Mesenchymal stem cell (in vitro differentiated cells and primary cell): ENCODE measurements around the gene GNG13.
"Not testable (repeated sequence)": the region's sequence is repeated elsewhere in the genome, so short reads cannot be mapped to it uniquely, and the experiment has no call there.

Source experiments
- DNase-seq: peaks from one replicate; pipeline ENCODE4 v3.0.0-alpha.2; 2013
- H2AFZ ChIP-seq: one replicate; pipeline ENCODE4 v1.6.1; 2013; ENCODE audit warnings: low read depth, mild to moderate bottlenecking, control low read depth, inconsistent platforms, low read length, moderate library complexity
- H2AK5ac ChIP-seq: 2 replicates; pipeline ENCODE4 v1.6.1; 2013; ENCODE audit warnings: low read length, moderate library complexity, mild to moderate bottlenecking, inconsistent platforms; ENCODE audit not compliant: severe bottlenecking
- H2BK120ac ChIP-seq: one replicate; pipeline ENCODE4 v1.6.1; 2013; ENCODE audit warnings: low read depth, mild to moderate bottlenecking, inconsistent platforms, low read length, moderate library complexity
- H2BK12ac ChIP-seq, 2 experiments: one replicate each; pipeline ENCODE4 v1.6.1; 2013; ENCODE audit warnings: inconsistent platforms in 2 of 2, low read length in 2 of 2, mild to moderate bottlenecking in 2 of 2, moderate library complexity in 2 of 2, control low read depth in 1 of 2
- H2BK15ac ChIP-seq: one replicate; pipeline ENCODE4 v1.6.1; 2013; ENCODE audit warnings: mild to moderate bottlenecking, low read depth, inconsistent platforms; ENCODE audit not compliant: poor library complexity, severe bottlenecking
- H2BK5ac ChIP-seq: 2 replicates; pipeline ENCODE4 v1.6.1; 2013; ENCODE audit warnings: low read depth, mild to moderate bottlenecking, low read length, control low read depth, inconsistent platforms; ENCODE audit not compliant: poor library complexity, severe bottlenecking
- H3K14ac ChIP-seq, 2 experiments: one replicate each; pipeline ENCODE4 v1.6.1; 2013; ENCODE audit warnings: inconsistent platforms in 2 of 2, low read length in 2 of 2, control low read depth in 1 of 2, mild to moderate bottlenecking in 1 of 2, moderate library complexity in 1 of 2
- H3K18ac ChIP-seq, 2 experiments: one replicate each; pipeline ENCODE4 v1.6.1; 2013; ENCODE audit warnings: inconsistent platforms in 2 of 2, low read length in 2 of 2, control low read depth in 1 of 2, low read depth in 1 of 2, mild to moderate bottlenecking in 1 of 2
- H3K23ac ChIP-seq, 2 experiments: one replicate each; pipeline ENCODE4 v1.6.1; 2013; ENCODE audit warnings: inconsistent platforms in 2 of 2, low read length in 2 of 2, mild to moderate bottlenecking in 2 of 2, moderate library complexity in 2 of 2, control low read depth in 1 of 2
- H3K27ac ChIP-seq: 2 replicates; pipeline ENCODE4 v1.5.1; 2013; ENCODE audit warnings: mild to moderate bottlenecking, moderate library complexity, low read length, control low read depth, inconsistent platforms; ENCODE audit not compliant: poor library complexity, severe bottlenecking
- H3K27me3 ChIP-seq, 2 experiments: 2 replicates each; pipeline versions ENCODE4 v1.6.1 to v1.7.0; 2013; ENCODE audit warnings: low read length in 2 of 2, mild to moderate bottlenecking in 2 of 2, moderate library complexity in 2 of 2, control low read depth in 1 of 2, inconsistent platforms in 1 of 2; ENCODE audit not compliant: control insufficient read depth in 1 of 2, insufficient read depth in 1 of 2
- H3K36me3 ChIP-seq, 2 experiments: 2 replicates each; pipeline versions ENCODE4 v1.6.1 to v1.7.0; 2013; ENCODE audit warnings: low read length in 2 of 2, control low read depth in 1 of 2, inconsistent platforms in 1 of 2, low read depth in 1 of 2, mild to moderate bottlenecking in 1 of 2; ENCODE audit not compliant: insufficient read depth in 2 of 2, control insufficient read depth in 1 of 2
- H3K4ac ChIP-seq, 2 experiments: one replicate each; pipeline ENCODE4 v1.6.1; 2013; ENCODE audit warnings: inconsistent platforms in 2 of 2, low read length in 2 of 2, mild to moderate bottlenecking in 2 of 2, moderate library complexity in 2 of 2, control low read depth in 1 of 2, low read depth in 1 of 2
- H3K4me1 ChIP-seq: 2 replicates; pipeline ENCODE4 v1.6.1; 2013; ENCODE audit warnings: low read depth, low read length, control low read depth; ENCODE audit not compliant: control insufficient read depth, insufficient read depth
- H3K4me2 ChIP-seq: 2 replicates; pipeline ENCODE4 v1.6.1; 2013; ENCODE audit warnings: low read length, mild to moderate bottlenecking, inconsistent platforms; ENCODE audit not compliant: poor library complexity, severe bottlenecking
- H3K4me3 ChIP-seq, 2 experiments: 2 replicates each; pipeline versions ENCODE4 v1.5.1 to v1.7.0; 2013; ENCODE audit warnings: low read length in 2 of 2, mild to moderate bottlenecking in 2 of 2, control low read depth in 1 of 2, low read depth in 1 of 2; ENCODE audit not compliant: insufficient read depth in 1 of 2
- H3K79me1 ChIP-seq: replicated peaks from 2 replicates; pipeline ENCODE4 v1.6.1; 2013; ENCODE audit warnings: mild to moderate bottlenecking, control low read depth, low read length, inconsistent platforms; ENCODE audit not compliant: poor library complexity, severe bottlenecking
- H3K9ac ChIP-seq: 2 replicates; pipeline ENCODE4 v1.7.0; 2013; ENCODE audit warnings: mild to moderate bottlenecking, low read length, moderate library complexity
- H3K9me3 ChIP-seq: 2 replicates; pipeline ENCODE4 v1.7.0; 2013; ENCODE audit warnings: mild to moderate bottlenecking, low read length; ENCODE audit not compliant: control insufficient read depth
- H4K8ac ChIP-seq: one replicate; pipeline ENCODE4 v1.6.1; 2013; ENCODE audit warnings: inconsistent platforms, mild to moderate bottlenecking, low read length, moderate library complexity
- H4K91ac ChIP-seq: one replicate; pipeline ENCODE4 v1.6.1; 2013; ENCODE audit warnings: mild to moderate bottlenecking, low read length, inconsistent platforms
- WGBS: methylation state at CpG from one replicate; pipeline ENCODE4 v1.1.7; 2013; ENCODE audit warnings: mixed read lengths; 5-methylcytosine and 5-hydroxymethylcytosine counted together

The GNG13 gene

DNA sequence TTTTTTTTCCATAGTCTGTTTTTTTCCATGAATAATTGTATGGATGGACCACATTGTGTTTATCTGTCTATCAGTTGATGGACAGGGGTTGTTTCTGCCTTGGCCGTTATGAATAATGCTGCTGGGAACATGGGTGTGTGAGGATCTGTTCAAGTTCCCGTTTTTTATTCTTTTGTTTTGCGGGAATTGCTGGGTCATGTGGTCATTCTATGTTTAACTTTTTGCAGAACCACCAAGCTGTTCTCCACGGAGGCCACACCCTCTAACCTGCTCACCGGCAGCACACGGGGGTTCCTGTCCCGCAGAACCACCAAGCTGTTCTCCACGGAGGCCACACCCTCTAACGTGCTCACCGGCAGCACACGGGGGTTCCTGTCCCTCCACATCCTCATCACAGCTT, 45.9 kb downstream of the GNG13 start:
- Histone ChIP-seq H4K91ac (no peak overlapping the region), H3K4me1 (peaks cover 3% of the 10 kb centered on the region), H3K4me2 (no peak overlapping the region), H2AK5ac (no peak overlapping the region), H4K8ac (no peak overlapping the region), H3K23ac (no peak overlapping the region), H3K9me3 (peaks cover 5% of the 10 kb centered on the region), H3K4me3 (no peak overlapping the region), H3K4ac (no peak overlapping the region), H3K36me3 (no peaks in the 10 kb centered on the region), H3K9ac (no peak overlapping the region), H2BK12ac (no peak overlapping the region), H2BK15ac (no peak overlapping the region), H2AFZ (no peak overlapping the region), H3K18ac (no peak overlapping the region), H2BK120ac (no peak overlapping the region), H3K27ac (no peak overlapping the region), H3K79me1 (no peaks in the 10 kb centered on the region), H2BK5ac (no peak overlapping the region), H3K27me3 (peaks cover 14 to 41% of the 10 kb centered on the region in 2 experiments), H3K14ac (no peak overlapping the region)
- DNase-seq: no peak
- whole genome bisulfite sequencing: 89% methylated on average over 11 of the region's 11 CpGs

- peaks cover 14 to 41% of the 10 kb centered on the region in 2 experiments for H3K27me3 ChIP-seq
- not testable (repeated sequence) for H3K23ac ChIP-seq, H3K36me3 ChIP-seq, H2BK15ac ChIP-seq, H3K14ac ChIP-seq, H4K8ac ChIP-seq, H2BK120ac ChIP-seq, H2AK5ac ChIP-seq, H3K9me3 ChIP-seq, H3K27ac ChIP-seq, H3K79me1 ChIP-seq, H2AFZ ChIP-seq, DNase-seq, H3K4me3 ChIP-seq, H3K18ac ChIP-seq, H3K4ac ChIP-seq, H2BK12ac ChIP-seq, H3K4me2 ChIP-seq, H3K9ac ChIP-seq, H2BK5ac ChIP-seq, H4K91ac ChIP-seq, H3K4me1 ChIP-seq
- WGBS: 96% methylated on average over 11 of the region's 11 CpGs
Observed at GRCh38 chr16:754121-754607, 46.4 kb downstream of the GNG13 start.

GRCh38 chr16:752007-752312, 48.6 kb downstream of the GNG13 start:
- no peak overlapping the region for H3K4ac ChIP-seq
- no peak overlapping the region for H3K23ac ChIP-seq
- H2AK5ac ChIP-seq: no peak overlapping the region
- WGBS: 35% methylated on average over 10 of the region's 10 CpGs
- no peak overlapping the region for H2AFZ ChIP-seq
- no peaks in the 10 kb centered on the region for H3K36me3 ChIP-seq
- H2BK15ac ChIP-seq: no peak overlapping the region
- H2BK5ac ChIP-seq: no peak overlapping the region
- peaks cover 3% of the 10 kb centered on the region for H3K4me1 ChIP-seq
- no peak overlapping the region for H3K18ac ChIP-seq
- no peak overlapping the region for H4K91ac ChIP-seq
- H3K27ac ChIP-seq: no peak overlapping the region
- no peak for DNase-seq
- peaks cover 14 to 41% of the 10 kb centered on the region in 2 experiments for H3K27me3 ChIP-seq
- H3K9me3 ChIP-seq: peaks cover 5% of the 10 kb centered on the region
- H3K9ac ChIP-seq: no peak overlapping the region
- H3K14ac ChIP-seq: no peak overlapping the region
- H3K4me3 ChIP-seq: no peak overlapping the region
- H3K4me2 ChIP-seq: no peak overlapping the region
- no peak overlapping the region for H4K8ac ChIP-seq
- H2BK12ac ChIP-seq: no peak overlapping the region
- H3K79me1 ChIP-seq: no peaks in the 10 kb centered on the region
- H2BK120ac ChIP-seq: no peak overlapping the region

DNA sequence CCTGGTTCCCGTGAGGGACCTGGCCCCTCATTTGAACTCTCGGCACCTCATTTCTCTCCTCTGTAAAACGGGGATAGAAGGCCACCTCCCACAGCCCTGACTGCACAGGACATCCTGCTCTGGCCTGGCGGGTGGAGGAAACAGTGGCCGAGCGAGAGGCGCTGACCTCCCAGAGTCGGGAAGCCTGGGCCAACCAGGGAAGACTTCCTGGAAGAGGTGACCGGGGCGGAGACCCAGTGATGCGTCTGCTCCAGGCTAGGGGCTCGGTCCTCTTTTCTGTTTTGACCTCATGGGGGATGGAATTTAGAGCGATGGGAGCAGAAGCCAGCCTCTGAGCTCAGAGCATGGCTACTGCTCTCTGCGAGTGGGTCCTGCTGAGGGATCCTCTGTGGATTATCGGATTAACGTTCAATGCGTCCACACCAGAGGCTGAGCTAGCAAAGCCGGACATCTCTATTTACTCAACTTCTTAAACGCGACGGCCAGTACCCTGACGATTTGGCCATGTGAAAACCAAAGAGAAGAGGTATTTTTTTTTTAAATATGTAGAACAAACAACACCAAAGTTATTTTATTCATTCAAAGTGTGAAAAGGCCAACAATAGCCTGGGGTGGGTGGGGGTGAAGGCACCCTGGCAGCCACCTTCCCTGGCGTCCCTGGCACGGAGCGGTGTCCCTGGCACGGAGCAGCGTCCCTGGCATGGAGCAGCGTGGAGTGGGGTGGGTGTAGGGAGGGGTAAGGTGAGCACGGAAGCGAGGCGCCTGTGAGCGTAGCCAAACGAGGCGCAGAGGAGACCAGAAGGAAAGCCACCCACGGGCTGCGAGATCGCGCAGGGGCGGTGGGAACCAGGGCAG, 49.2 kb downstream of the GNG13 start:
- H3K4me1 ChIP-seq: peaks cover 3% of the 10 kb centered on the region
- H4K91ac ChIP-seq: no peak overlapping the region
- no peak overlapping the region for H2AK5ac ChIP-seq
- no peak overlapping the region for H3K9ac ChIP-seq
- no peak overlapping the region for H3K4me2 ChIP-seq
- no peak overlapping the region for H2BK15ac ChIP-seq
- no peak overlapping the region for H3K4me3 ChIP-seq
- no peak overlapping the region for H3K14ac ChIP-seq
- no peak overlapping the region for H3K18ac ChIP-seq
- 74% methylated on average over 34 of the region's 39 CpGs for WGBS
- no peak overlapping the region for H3K27ac ChIP-seq
- no peaks in the 10 kb centered on the region for H3K79me1 ChIP-seq
- no peak overlapping the region for H3K4ac ChIP-seq
- H2AFZ ChIP-seq: no peak overlapping the region
- DNase-seq: no peak
- H4K8ac ChIP-seq: no peak overlapping the region
- H3K23ac ChIP-seq: peak overlapping the region in 1 of 2 experiments; percentile 31
- peaks cover 9 to 39% of the 10 kb centered on the region in 2 experiments for H3K27me3 ChIP-seq
- H2BK5ac ChIP-seq: no peak overlapping the region
- no peaks in the 10 kb centered on the region for H3K36me3 ChIP-seq
- H3K9me3 ChIP-seq: peaks cover 2% of the 10 kb centered on the region
- H2BK12ac ChIP-seq: no peak overlapping the region
- no peak overlapping the region for H2BK120ac ChIP-seq
